NCI-H446 treated with DMSO at 0.1 percent for 48 hours (cell line): Measurements from ENCODE around the gene VPS13C.
"Not testable (repeated sequence)": the region's sequence is repeated elsewhere in the genome, so short reads cannot be mapped to it uniquely, and the experiment has no call there.

Source experiments
- DNase-seq: peaks from one replicate; lab custom pipeline; 2025; lab: John Stamatoyannopoulos, UW

VPS13C gene

GRCh38 chr15:62047282-62047827 lies 12.9 kb downstream of the VPS13C start:
- no peak for DNase-seq

GRCh38 chr15:62046078-62046743 lies 14.0 kb downstream of the VPS13C start:
- no peak for DNase-seq

- no peak for DNase-seq
These were observed 24.9 kb downstream of the VPS13C start for GRCh38 chr15:62035256-62035924.

- no peak for DNase-seq
These were observed 32.3 kb downstream of the VPS13C start for GRCh38 chr15:62027916-62028315.

GRCh38 chr15:62027263-62027565 lies 33.0 kb downstream of the VPS13C start:
- no peak for DNase-seq

GRCh38 chr15:62026487-62027262 lies 33.6 kb downstream of the VPS13C start:
- no peak for DNase-seq

GRCh38 chr15:62021991-62022600 lies 38.2 kb downstream of the VPS13C start:
- DNase-seq = no peak

GRCh38 chr15:62020576-62021160 lies 39.6 kb downstream of the VPS13C start:
- DNase-seq = no peak

- not testable (repeated sequence) for DNase-seq
These were observed 54.9 kb downstream of the VPS13C start for GRCh38 chr15:62005354-62005753.

- DNase-seq = no peak
These were observed 62.5 kb downstream of the VPS13C start for GRCh38 chr15:61997786-61998185.

- DNase-seq = no peak
These were observed 64.1 kb downstream of the VPS13C start for GRCh38 chr15:61996056-61996635.

- DNase-seq = no peak
These were observed 66.0 kb downstream of the VPS13C start for GRCh38 chr15:61994216-61994615.

GRCh38 chr15:61992518-61992917 lies 67.7 kb downstream of the VPS13C start:
- DNase-seq = no peak

GRCh38 chr15:61989667-61990066 lies 70.6 kb downstream of the VPS13C start:
- no peak for DNase-seq

GRCh38 chr15:61987824-61988223 lies 72.4 kb downstream of the VPS13C start:
- no peak for DNase-seq

GRCh38 chr15:61983081-61983480 lies 77.2 kb downstream of the VPS13C start:
- no peak for DNase-seq

- DNase-seq = no peak
These were observed 82.0 kb downstream of the VPS13C start for GRCh38 chr15:61978225-61978624.

GRCh38 chr15:61974759-61975158 lies 85.5 kb downstream of the VPS13C start:
- DNase-seq = peak; percentile 5

GRCh38 chr15:61974118-61974517 lies 86.1 kb downstream of the VPS13C start:
- DNase-seq = no peak

- DNase-seq = peak; percentile 2
These were observed 108.3 kb downstream of the VPS13C start for GRCh38 chr15:61951949-61952348.

- no peak for DNase-seq
These were observed 113.5 kb downstream of the VPS13C start for GRCh38 chr15:61946778-61947177.

- DNase-seq = no peak
These were observed 116.3 kb downstream of the VPS13C start for GRCh38 chr15:61943992-61944391.
